ENCODE data around the gene DOCK1.

DOCK1 gene

DNA sequence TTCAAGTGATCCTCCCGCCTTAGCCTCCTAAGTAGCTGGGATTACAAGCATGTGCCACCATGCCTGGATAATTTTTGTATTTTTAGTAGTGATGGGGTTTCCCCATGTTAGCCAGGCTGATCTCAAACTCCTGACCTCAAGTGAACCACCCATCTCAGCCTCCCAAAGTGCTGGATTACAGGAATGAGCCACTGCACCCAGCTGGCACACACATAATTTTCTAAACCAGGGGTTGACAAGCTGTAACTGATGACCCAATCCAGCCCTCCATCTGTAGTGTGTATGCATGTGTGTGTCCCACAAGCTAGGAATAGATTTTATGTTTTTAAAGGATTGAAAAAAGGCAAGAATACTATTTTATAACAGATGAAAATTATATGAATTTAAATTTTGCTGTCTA is 417.1 kb downstream of the DOCK1 start:
- no peak for DNase-seq (ENCODE audit: low read depth)
- H3K4me3 ChIP-seq (ENCODE audit: low read depth, low read length): no peak overlapping the region
- TF ChIP-seq, protein P1, sequence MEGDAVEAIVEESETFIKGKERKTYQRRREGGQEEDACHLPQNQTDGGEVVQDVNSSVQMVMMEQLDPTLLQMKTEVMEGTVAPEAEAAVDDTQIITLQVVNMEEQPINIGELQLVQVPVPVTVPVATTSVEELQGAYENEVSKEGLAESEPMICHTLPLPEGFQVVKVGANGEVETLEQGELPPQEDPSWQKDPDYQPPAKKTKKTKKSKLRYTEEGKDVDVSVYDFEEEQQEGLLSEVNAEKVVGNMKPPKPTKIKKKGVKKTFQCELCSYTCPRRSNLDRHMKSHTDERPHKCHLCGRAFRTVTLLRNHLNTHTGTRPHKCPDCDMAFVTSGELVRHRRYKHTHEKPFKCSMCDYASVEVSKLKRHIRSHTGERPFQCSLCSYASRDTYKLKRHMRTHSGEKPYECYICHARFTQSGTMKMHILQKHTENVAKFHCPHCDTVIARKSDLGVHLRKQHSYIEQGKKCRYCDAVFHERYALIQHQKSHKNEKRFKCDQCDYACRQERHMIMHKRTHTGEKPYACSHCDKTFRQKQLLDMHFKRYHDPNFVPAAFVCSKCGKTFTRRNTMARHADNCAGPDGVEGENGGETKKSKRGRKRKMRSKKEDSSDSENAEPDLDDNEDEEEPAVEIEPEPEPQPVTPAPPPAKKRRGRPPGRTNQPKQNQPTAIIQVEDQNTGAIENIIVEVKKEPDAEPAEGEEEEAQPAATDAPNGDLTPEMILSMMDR (conservative IDR thresholded peaks at IDR 0.05; ENCODE audit: low read depth, low read length): no peak

- no peak overlapping the region for H3K4me3 ChIP-seq (ENCODE audit: low read depth, low read length)
- DNase-seq (ENCODE audit: low read depth): no peak
- TF ChIP-seq, protein P1 (conservative IDR thresholded peaks at IDR 0.05; ENCODE audit: low read depth, low read length): no peak
Measured at GRCh38 chr10:127325506-127325905, 420.3 kb downstream of the DOCK1 start.

DNA sequence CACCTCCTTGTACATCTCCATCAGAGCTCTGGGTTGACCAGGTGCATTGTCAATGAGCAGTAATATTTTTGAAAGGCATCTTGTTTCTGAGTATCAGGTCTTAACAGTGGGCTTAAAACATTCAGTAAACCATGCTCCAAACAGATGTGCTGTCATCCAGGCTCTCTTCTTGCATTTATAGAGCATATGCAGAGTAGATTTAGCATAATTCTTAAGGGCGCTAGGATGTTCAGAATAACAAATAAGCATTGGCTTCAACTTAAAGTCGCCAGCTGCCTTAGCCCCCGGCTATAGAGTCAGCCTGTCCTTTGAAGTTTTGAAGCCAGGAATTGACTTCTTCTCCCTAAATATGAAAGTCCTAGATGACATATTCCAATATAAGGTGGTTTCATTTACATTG is 421.7 kb downstream of the DOCK1 start:
- no peak for DNase-seq (ENCODE audit: low read depth)
- no peak overlapping the region for H3K4me3 ChIP-seq (ENCODE audit: low read depth, low read length)
- TF ChIP-seq, protein P1 (conservative IDR thresholded peaks at IDR 0.05; ENCODE audit: low read depth, low read length): no peak

GRCh38 chr10:127331696-127332095 is 426.5 kb downstream of the DOCK1 start:
- no peak overlapping the region for H3K4me3 ChIP-seq (ENCODE audit: low read depth, low read length)
- TF ChIP-seq, protein P1 (conservative IDR thresholded peaks at IDR 0.05; ENCODE audit: low read depth, low read length): no peak
- DNase-seq (ENCODE audit: low read depth): no peak

DNA sequence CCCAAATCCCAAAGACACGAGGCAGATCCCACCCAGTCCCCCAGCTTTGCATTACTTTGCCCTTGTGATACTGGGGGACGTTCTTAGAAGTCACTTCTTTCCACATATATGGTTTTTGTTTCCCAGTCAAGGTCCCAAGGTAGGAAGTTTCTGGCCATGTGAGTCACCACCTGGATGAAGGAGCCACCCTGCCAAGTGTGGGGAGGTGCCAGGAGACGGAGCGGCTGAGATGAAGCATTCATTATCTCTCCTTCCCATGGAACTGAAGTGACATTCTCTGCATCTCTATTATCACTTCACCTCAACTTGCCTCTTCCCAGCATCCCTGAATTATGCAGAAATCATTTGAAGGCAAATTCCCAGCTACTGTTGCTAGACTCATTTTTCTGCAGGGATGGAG is 427.4 kb downstream of the DOCK1 start:
- no peak for DNase-seq (ENCODE audit: low read depth)
- no peak overlapping the region for H3K4me3 ChIP-seq (ENCODE audit: low read depth, low read length)
- TF ChIP-seq, protein P1 (conservative IDR thresholded peaks at IDR 0.05; ENCODE audit: low read depth, low read length): no peak

- no peak for DNase-seq (ENCODE audit: low read depth)
Measured at GRCh38 chr10:127337801-127338200, 432.6 kb downstream of the DOCK1 start.

More at GRCh38 chr10:127337801-127338200, 432.6 kb downstream of the DOCK1 start:
- TF ChIP-seq, protein P1 (conservative IDR thresholded peaks at IDR 0.05; ENCODE audit: low read depth, low read length): no peak
- H3K4me3 ChIP-seq (ENCODE audit: low read depth, low read length): no peak overlapping the region

Measured in choroid plexus epithelial cell (primary cell).